ENCODE data around the gene CCDC122. TPM values are rescaled to one million over a fixed set of nuclear protein-coding genes. Genes with fewer than 3 reads are reported as not detected.

Gene CCDC122
- total RNA-seq, 1 experiment from 2014 or later, result 10.5 TPM

GRCh38 chr13:43872181-43872580 is 7.4 kb downstream of the CCDC122 start:
- ATAC-seq, result no peak
- DNase-seq (ENCODE audit: low spot score), result no peak
- Mint-ChIP-seq H3K27me3 (ENCODE audit: low read depth) (no peaks in the 10 kb centered on the region), H3K27ac (no peak overlapping the region), H3K9me3 (no peaks in the 10 kb centered on the region; the same call in 1 of the 2 replicates), H3K36me3 (peaks cover 5% of the 10 kb centered on the region; the same call in 1 of the 2 replicates), H3K4me3 (no peak overlapping the region), H3K4me1 (peaks cover 8% of the 10 kb centered on the region)
- TF ChIP-seq EMX1 (CRISPR knock-in tag; IDR thresholded peaks at IDR 0.05) (no peak), ZNF532 (CRISPR knock-in tag; IDR thresholded peaks at IDR 0.05; ENCODE audit: borderline replicate concordance) (no peak), ZBTB21 (CRISPR knock-in tag; IDR thresholded peaks at IDR 0.05; ENCODE audit: borderline replicate concordance) (no peak), MAX (CRISPR knock-in tag; IDR thresholded peaks at IDR 0.05) (no peak), ZMAT4 (CRISPR knock-in tag; IDR thresholded peaks at IDR 0.05) (no peak), TEAD1 (CRISPR knock-in tag; IDR thresholded peaks at IDR 0.05) (no peak), JAZF1 (CRISPR knock-in tag; IDR thresholded peaks at IDR 0.05) (no peak), ZNF219 (CRISPR knock-in tag; IDR thresholded peaks at IDR 0.05; ENCODE audit: borderline replicate concordance) (no peak), ZNF317 (CRISPR knock-in tag; IDR thresholded peaks at IDR 0.05; ENCODE audit: borderline replicate concordance, low read depth) (no peak), ERG (CRISPR knock-in tag; IDR thresholded peaks at IDR 0.05) (no peak), PREB (CRISPR knock-in tag; IDR thresholded peaks at IDR 0.05; ENCODE audit: borderline replicate concordance) (no peak), ATF3 (CRISPR knock-in tag; conservative IDR thresholded peaks at IDR 0.05) (no peak), MLX (CRISPR knock-in tag; IDR thresholded peaks at IDR 0.05) (no peak), STAT6 (CRISPR knock-in tag; conservative IDR thresholded peaks at IDR 0.05; ENCODE audit: low read depth) (no peak), E2F4 (CRISPR knock-in tag; IDR thresholded peaks at IDR 0.05; ENCODE audit: borderline replicate concordance, low read depth) (no peak), NR3C1 (CRISPR knock-in tag; conservative IDR thresholded peaks at IDR 0.05; ENCODE audit: low read depth) (no peak)
- ChIA-PET CTCF (no interaction called here), POLR2A (no interaction called here)

Data from WTC11 (cell line).